K562 (cell line): ENCODE results near the gene CHPF. TPM values are rescaled to one million over a fixed set of nuclear protein-coding genes. Genes with fewer than 3 reads are reported as not detected.

ENCODE experiments used
- BRD4 ChIP-seq: fragments of 200-600 bp; sonication (generic); IDR thresholded peaks from 2 replicates; pipeline ENCODE4 v1.6.1; 2017; ENCODE audit warnings: inconsistent platforms
- CHD4 ChIP-seq: fragments of 200-600 bp; sonication (generic); IDR thresholded peaks from 3 replicates; pipeline ENCODE4 v1.6.1; 2012; ENCODE audit warnings: low read depth, mild to moderate bottlenecking, mixed read lengths, low read length, inconsistent platforms; ENCODE audit not compliant: insufficient read depth, insufficient replicate concordance, poor library complexity, severe bottlenecking
- KAT8 ChIP-seq: fragments of 450-650 bp; IDR thresholded peaks from 2 replicates; pipeline ENCODE4 v1.6.1; 2016; ENCODE audit warnings: low read depth, mild to moderate bottlenecking
- SIN3B ChIP-seq: fragments of 450-650 bp; IDR thresholded peaks from 2 replicates; pipeline ENCODE4 v1.6.1; 2017; ENCODE audit warnings: low read depth, mild to moderate bottlenecking, moderate library complexity
- ZBTB40 ChIP-seq, 2 experiments: fragments of 450-650 bp in 1 of 2; sonication (generic) in 1 of 2; formaldehyde crosslinking in 1 of 2; IDR thresholded peaks; 2 replicates each; pipeline versions ENCODE4 v1.7.1 to v1.9.0; 2016 to 2022; ENCODE audit warnings: inconsistent platforms in 1 of 2, mild to moderate bottlenecking in 1 of 2, missing genetic modification reagents in 1 of 2
- ZNF253 ChIP-seq: fragments of 250-450 bp; sonication (Bioruptor Pico); conservative IDR thresholded peaks from 2 replicates; pipeline ENCODE4 v1.6.1; 2021; ENCODE audit warnings: mild to moderate bottlenecking
- polyA plus RNA-seq, 8 experiments: library from polyadenylated mRNA; depleted of rRNA in 4 of 8; stranded (reverse) in 5 of 8; unstranded in 3 of 8; fragments of >200 nt; fragmentation: Nextera tagmentation in 2 of 8; fragmentation: Illumina TruSeq in 1 of 8; extraction: Ambion mirVana in 2 of 8; extraction: Trizol in 1 of 8; gene quantifications; 2 replicates each; pipeline versions ENCODE4 v1.2.1 to v1.2.3, GENCODE V29; 2011 to 2014; ENCODE audit warnings: inconsistent platforms in 1 of 8, missing spikeins in 1 of 8
- total RNA-seq, 7 experiments: library from RNA; depleted of rRNA in 6 of 7; stranded (reverse); fragments of >200 nt in 6 of 7; fragmentation: Illumina TruSeq in 2 of 7; extraction: Trizol in 2 of 7; gene quantifications; 2 replicates each; pipeline versions ENCODE4 v1.2.1 to v1.2.3, GENCODE V29; 2011 to 2021; ENCODE audit warnings: low replicate concordance in 1 of 7

The CHPF gene
- total and polyA plus RNA-seq, 9 of the 15 experiments (the other 6 are each of a cell fraction or from before 2014, with no cell fraction given), result 0.15 to 57.2 (median 7.9) TPM

- TF ChIP-seq ZBTB40 (IDR thresholded peaks at IDR 0.05), result no peak
- no peak for TF ChIP-seq ZBTB40 (CRISPR knock-in tag; IDR thresholded peaks at IDR 0.05)
- no peak for TF ChIP-seq SIN3B
- TF ChIP-seq ZNF253, result no peak
- TF ChIP-seq KAT8, result no peak
- no peak for TF ChIP-seq CHD4
- TF ChIP-seq BRD4, result no peak
- TF ChIP-seq, all 486 proteins: peak for 0
Observed at GRCh38 chr2:219559156-219559915, 15.7 kb upstream of the CHPF start (continued).
